H1 (cell line): ENCODE measurements around the gene ZNF385C. TPM values are rescaled to one million over a fixed set of nuclear protein-coding genes. Genes with fewer than 3 reads are reported as not detected.

Experiments used
- CTCF ChIA-PET: fragments of 300-600 bp; sonication (Branson Sonifier 250); formaldehyde crosslinking; loops from one replicate; lab custom pipeline; 2021; ENCODE audit not compliant: partially characterized antibody; lab: Charles Lee
- POLR2A ChIA-PET: fragments of 300-600 bp; sonication (Branson Sonifier 250); formaldehyde crosslinking; loops from one replicate; lab custom pipeline; 2021; ENCODE audit warnings: inconsistent platforms; ENCODE audit not compliant: partially characterized antibody; lab: Charles Lee
- DNase-seq, 2 experiments: peaks; one replicate each; pipeline versions ENCODE4 v3.0.0 to v3.0.0-alpha.2; 2010 to 2022; ENCODE audit warnings: low spot score in 2 of 2, low read depth in 1 of 2, mixed read lengths in 1 of 2
- FAIRE-seq: peaks from 2 replicates; lab custom pipeline; 2011; peaks lifted over from hg19 to GRCh38; lab: Jason Lieb, UNC
- H2AFZ ChIP-seq: 2 replicates; pipeline ENCODE4 v1.8.1; 2012; ENCODE audit warnings: low read length, inconsistent platforms
- H2AK5ac ChIP-seq: 2 replicates; pipeline ENCODE4 v1.6.1; 2013; ENCODE audit warnings: low read depth, low read length
- H2BK120ac ChIP-seq: replicated peaks from 2 replicates; pipeline ENCODE3; 2013; ENCODE audit warnings: low read depth, low read length, inconsistent platforms
- H2BK12ac ChIP-seq: 2 replicates; pipeline ENCODE4 v1.6.1; 2013; ENCODE audit warnings: low read depth, low read length
- H2BK15ac ChIP-seq: 2 replicates; pipeline ENCODE4 v1.6.1; 2013; ENCODE audit warnings: low read length
- H2BK20ac ChIP-seq: 2 replicates; pipeline ENCODE4 v1.6.1; 2013; ENCODE audit warnings: low read length
- H2BK5ac ChIP-seq: 2 replicates; pipeline ENCODE4 v1.6.1; 2013; ENCODE audit warnings: low read depth, low read length
- H3K14ac ChIP-seq: 2 replicates; pipeline ENCODE4 v1.6.1; 2013; ENCODE audit warnings: inconsistent platforms; ENCODE audit not compliant: insufficient read length
- H3K18ac ChIP-seq: 2 replicates; pipeline ENCODE4 v1.6.1; 2013; ENCODE audit warnings: low read length; ENCODE audit errors: extremely low read depth
- H3K23ac ChIP-seq: 2 replicates; pipeline ENCODE4 v1.6.1; 2013; ENCODE audit warnings: inconsistent platforms; ENCODE audit not compliant: insufficient read length
- H3K23me2 ChIP-seq: 2 replicates; pipeline ENCODE4 v1.6.1; 2013; ENCODE audit warnings: low read depth, low read length
- H3K27ac ChIP-seq: 2 replicates; pipeline ENCODE4 v1.6.1; 2011; ENCODE audit warnings: low read depth, low read length, inconsistent platforms
- H3K27me3 ChIP-seq, 4 experiments: replicated peaks in 1 of 4; 1 replicate in 1 of 4; 2 replicates in 3 of 4; pipeline versions ENCODE4 v1.6.1 to v1.8.1; 2011 to 2013; ENCODE audit warnings: low read length in 3 of 4, mild to moderate bottlenecking in 3 of 4, inconsistent platforms in 2 of 4, mixed read lengths in 2 of 4, moderate library complexity in 1 of 4; ENCODE audit not compliant: control insufficient read depth in 3 of 4, insufficient read depth in 3 of 4; ENCODE audit errors: extremely low read depth in 1 of 4
- H3K36me3 ChIP-seq, 4 experiments: 2 replicates each; pipeline versions ENCODE4 v1.6.1 to v1.8.1; 2011 to 2013; ENCODE audit warnings: mild to moderate bottlenecking in 4 of 4, low read length in 3 of 4, moderate library complexity in 2 of 4, control low read depth in 1 of 4, inconsistent platforms in 1 of 4; ENCODE audit not compliant: insufficient read depth in 4 of 4, control insufficient read depth in 2 of 4
- H3K4ac ChIP-seq: replicated peaks from 2 replicates; pipeline ENCODE3; 2013; ENCODE audit warnings: low read length, low read depth, mixed read lengths, inconsistent platforms; ENCODE audit not compliant: insufficient read length
- H3K4me1 ChIP-seq, 4 experiments: replicated peaks in 1 of 4; 1 replicate in 1 of 4; 2 replicates in 3 of 4; pipeline versions ENCODE4 v1.6.1 to v1.8.1; 2011 to 2013; ENCODE audit warnings: low read length in 3 of 4, inconsistent platforms in 2 of 4, mixed read lengths in 1 of 4; ENCODE audit not compliant: insufficient read depth in 4 of 4, control insufficient read depth in 3 of 4
- H3K4me2 ChIP-seq, 2 experiments: 2 replicates each; pipeline versions ENCODE4 v1.6.1 to v1.8.1; 2011 to 2013; ENCODE audit warnings: low read depth in 2 of 2, low read length in 2 of 2, control low read depth in 1 of 2, inconsistent platforms in 1 of 2, mild to moderate bottlenecking in 1 of 2; ENCODE audit not compliant: insufficient read depth in 1 of 2
- H3K4me3 ChIP-seq, 4 experiments: fragments of 200-600, 300-600 bp in 1 of 4; sonication (generic), shearing (Covaris generic), sonication (Bioruptor Twin) in 1 of 4; 2 replicates each; pipeline versions ENCODE4 v1.5.1 to v1.8.1; 2011 to 2016; ENCODE audit warnings: low read length in 4 of 4, low read depth in 3 of 4, control low read depth in 2 of 4, inconsistent platforms in 2 of 4, mild to moderate bottlenecking in 2 of 4, mixed read lengths in 1 of 4, moderate library complexity in 1 of 4; ENCODE audit not compliant: insufficient read depth in 2 of 4; ENCODE audit errors: extremely low read depth in 1 of 4
- H3K56ac ChIP-seq: replicated peaks from 2 replicates; pipeline ENCODE3; 2013; ENCODE audit warnings: low read depth, mild to moderate bottlenecking, mixed read lengths, low read length, inconsistent platforms; ENCODE audit not compliant: insufficient read length
- H3K79me1 ChIP-seq: 2 replicates; pipeline ENCODE4 v1.6.1; 2013; ENCODE audit warnings: low read depth, low read length, control low read depth
- H3K79me2 ChIP-seq, 2 experiments: 2 replicates each; pipeline versions ENCODE4 v1.6.1 to v1.8.1; 2012 to 2013; ENCODE audit warnings: low read length in 2 of 2, mild to moderate bottlenecking in 2 of 2, inconsistent platforms in 1 of 2; ENCODE audit not compliant: insufficient read depth in 2 of 2, control insufficient read depth in 1 of 2
- H3K9ac ChIP-seq, 4 experiments: replicated peaks in 1 of 4; 1 replicate in 1 of 4; 2 replicates in 3 of 4; pipeline versions ENCODE4 v1.6.1 to v1.8.1; 2011 to 2013; ENCODE audit warnings: low read depth in 3 of 4, low read length in 3 of 4, control low read depth in 2 of 4, mild to moderate bottlenecking in 2 of 4, moderate library complexity in 2 of 4, inconsistent platforms in 1 of 4; ENCODE audit errors: extremely low read depth in 1 of 4
- H3K9me3 ChIP-seq, 2 experiments: 2 replicates each; pipeline versions ENCODE4 v1.6.1 to v1.8.1; 2012 to 2013; ENCODE audit warnings: mild to moderate bottlenecking in 2 of 2, moderate library complexity in 2 of 2, control low read depth in 1 of 2, inconsistent platforms in 1 of 2, low read depth in 1 of 2, low read length in 1 of 2, mixed read lengths in 1 of 2; ENCODE audit not compliant: insufficient read depth in 2 of 2
- H4K20me1 ChIP-seq, 2 experiments: replicated peaks in 1 of 2; 2 replicates each; pipeline versions ENCODE3 to v1.8.1; 2011 to 2013; ENCODE audit warnings: inconsistent platforms in 2 of 2, low read length in 2 of 2, mild to moderate bottlenecking in 1 of 2; ENCODE audit not compliant: insufficient read depth in 2 of 2, control insufficient read depth in 1 of 2
- H4K5ac ChIP-seq: 2 replicates; pipeline ENCODE4 v1.6.1; 2013; ENCODE audit warnings: low read length, low read depth, mixed read lengths, inconsistent platforms; ENCODE audit not compliant: insufficient read length
- H4K8ac ChIP-seq: 2 replicates; pipeline ENCODE4 v1.8.0; 2013; ENCODE audit warnings: mild to moderate bottlenecking, moderate library complexity, low read length, inconsistent platforms; ENCODE audit not compliant: insufficient read depth; ENCODE audit errors: extremely low read depth
- H4K91ac ChIP-seq: replicated peaks from 2 replicates; pipeline ENCODE3; 2013; ENCODE audit warnings: low read length, mixed read lengths, inconsistent platforms; ENCODE audit not compliant: insufficient read length
- CREB1 ChIP-seq: IDR thresholded peaks from 2 replicates; pipeline ENCODE4 v1.6.1; 2012; ENCODE audit warnings: inconsistent platforms
- CTBP2 ChIP-seq: IDR thresholded peaks from 2 replicates; pipeline ENCODE4 v1.7.0; 2011; ENCODE audit warnings: borderline replicate concordance, mild to moderate bottlenecking, moderate library complexity, mixed read lengths, low read length; ENCODE audit not compliant: insufficient read depth, insufficient read length
- FOSL1 ChIP-seq: IDR thresholded peaks from 2 replicates; pipeline ENCODE4 v1.6.1; 2011; ENCODE audit warnings: mild to moderate bottlenecking, low read depth, low read length, moderate library complexity; ENCODE audit not compliant: insufficient read depth
- HDAC2 ChIP-seq, 2 experiments: fragments of 300-600 bp in 1 of 2; sonication (generic) in 1 of 2; IDR thresholded peaks; 2 replicates each; pipeline ENCODE4 v1.6.1; 2011 to 2012; ENCODE audit warnings: low read depth in 2 of 2, low read length in 2 of 2, mild to moderate bottlenecking in 2 of 2, moderate library complexity in 2 of 2, borderline replicate concordance in 1 of 2, inconsistent platforms in 1 of 2
- JUND ChIP-seq: IDR thresholded peaks from 2 replicates; pipeline ENCODE4 v1.6.1; 2011; ENCODE audit warnings: mild to moderate bottlenecking, improper control_type of control experiment, low read length
- RAD21 ChIP-seq, 2 experiments: IDR thresholded peaks in 1 of 2; conservative IDR thresholded peaks in 1 of 2; 2 replicates each; pipeline ENCODE4 v1.6.1; 2011; ENCODE audit warnings: low read depth in 2 of 2, low read length in 2 of 2, improper control_type of control experiment in 1 of 2, inconsistent platforms in 1 of 2, mild to moderate bottlenecking in 1 of 2, moderate library complexity in 1 of 2
- RXRA ChIP-seq: IDR thresholded peaks from 2 replicates; pipeline ENCODE4 v1.6.1; 2011; ENCODE audit warnings: low read depth, mild to moderate bottlenecking, low read length, moderate library complexity; ENCODE audit not compliant: insufficient read depth
- SIRT6 ChIP-seq: IDR thresholded peaks from one replicate; pipeline ENCODE4 v1.7.1; 2012; ENCODE audit warnings: low read length, inconsistent platforms
- TBP ChIP-seq: IDR thresholded peaks from 2 replicates; pipeline ENCODE4 v1.6.1; 2011; ENCODE audit warnings: low read depth, low read length, improper control_type of control experiment
- WGBS, 2 experiments: shearing (Covaris generic) in 1 of 2; methylation state at CpG; one replicate each; pipeline versions ENCODE4 v1.1.6 to v1.1.7; 2013 to 2015; ENCODE audit warnings: low lambda C conversion rate in 2 of 2, mixed read lengths in 2 of 2, inconsistent platforms in 1 of 2, low coverage in 1 of 2, missing lambda C conversion rate in 1 of 2; ENCODE audit not compliant: insufficient replicate concordance in 2 of 2, insufficient coverage in 1 of 2, insufficient read length in 1 of 2; ENCODE audit errors: extremely low coverage in 1 of 2, missing lambda C conversion rate in 1 of 2; 5-methylcytosine and 5-hydroxymethylcytosine counted together
- polyA plus RNA-seq, 7 experiments: library from polyadenylated mRNA; depleted of rRNA in 3 of 7; stranded (reverse) in 5 of 7; unstranded in 2 of 7; fragments of >200 nt in 5 of 7; fragments of 200-250 nt in 2 of 7; gene quantifications; 1 replicate in 5 of 7; 2 replicates in 1 of 7; 4 replicates in 1 of 7; pipeline versions ENCODE4 v1.2.1 to v1.2.3, GENCODE V29; 2011 to 2013; ENCODE audit warnings: missing spikeins in 2 of 7, mixed read lengths in 2 of 7
- total RNA-seq: library from RNA; stranded (reverse); fragmentation: NEBNext Ultra II Directional; extraction: Animal tissue kit (Norgen Biotek cat#: 25700); gene quantifications from 2 replicates; pipeline ENCODE4 v1.2.1, GENCODE V29; 2021
- TF ChIP-seq, protein P1 (sequence below): IDR thresholded peaks from 2 replicates; pipeline ENCODE4 v1.6.1; 2012; ENCODE audit warnings: inconsistent platforms

Gene ZNF385C
- total and polyA plus RNA-seq, 2 of the 8 experiments (the other 6 are each of a cell fraction or from before 2014, with no cell fraction given), result 3.9 to 6.1 TPM

DNA sequence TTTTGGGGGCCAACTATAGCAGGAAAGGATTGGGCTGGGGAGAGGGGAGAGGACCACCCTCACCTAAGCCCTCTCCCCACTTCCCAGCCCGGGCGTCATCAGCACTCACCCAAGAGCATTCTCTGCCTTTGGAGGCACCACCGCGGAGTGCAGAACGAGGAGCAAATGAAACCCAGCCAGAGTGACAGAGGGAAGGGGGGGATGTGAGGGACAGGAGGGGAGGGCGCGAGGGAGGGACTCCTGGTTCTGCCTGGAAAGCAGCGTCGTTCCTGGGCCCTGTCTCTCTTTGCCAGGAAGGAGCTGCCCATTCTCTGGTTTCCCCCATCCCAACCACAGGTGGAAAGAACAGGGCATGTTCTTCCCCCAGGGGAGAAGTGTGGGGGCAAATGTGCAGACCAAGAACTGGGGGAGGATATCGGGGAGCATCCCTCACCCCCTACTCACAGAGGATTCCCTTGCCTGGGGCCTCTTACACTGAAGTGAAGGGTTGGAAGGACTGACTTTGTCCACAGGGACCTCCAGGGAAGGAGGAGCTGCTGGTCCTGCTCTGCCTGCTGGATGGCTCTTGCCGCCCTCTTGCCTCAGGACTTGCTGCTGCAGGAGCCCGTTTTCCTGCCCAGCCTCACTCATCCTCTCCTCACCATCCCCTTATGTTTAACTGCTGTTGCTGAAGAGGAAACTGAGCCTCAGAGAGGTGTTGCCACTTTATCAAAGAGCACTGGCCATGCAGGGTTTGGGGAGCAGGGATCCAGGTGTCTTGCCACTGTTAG is 44.4 kb downstream of the ZNF385C start:
- Histone ChIP-seq H3K4ac (peak overlapping the region; percentile 2), H4K5ac (no peak overlapping the region), H3K4me3 (no peak overlapping the region), H3K9me3 (no peaks in the 10 kb centered on the region), H3K27me3 (peaks cover 0 to 4% (median 1%) of the 10 kb centered on the region in 4 experiments; a peak in 3 of 7 replicates), H3K23me2 (peaks cover 8% of the 10 kb centered on the region; the same call in 1 of the 2 replicates), H2AFZ (no peak overlapping the region), H3K9ac (no peak overlapping the region), H2BK20ac (no peak overlapping the region), H3K23ac (no peak overlapping the region), H3K4me2 (peak overlapping the region in 1 of 2 experiments; percentile 16; a peak in 1 of 4 replicates), H2BK120ac (no peak overlapping the region), H3K36me3 (no peaks in the 10 kb centered on the region), H4K91ac (no peak overlapping the region), H4K20me1 (no peaks in the 10 kb centered on the region), H4K8ac (no peak overlapping the region), H2BK15ac (peak overlapping the region; percentile 67; the same call in 1 of the 2 replicates), H3K79me1 (no peaks in the 10 kb centered on the region), H3K27ac (no peak overlapping the region), H2BK5ac (peak overlapping the region; percentile 27; the same call in 1 of the 2 replicates), H3K4me1 (peaks cover 0 to 28% (median 14%) of the 10 kb centered on the region in 4 experiments; a peak in 6 of 7 replicates), H3K18ac (no peak overlapping the region; the same call in 1 of the 2 replicates), H3K56ac (no peak overlapping the region), H2AK5ac (no peak overlapping the region), H2BK12ac (peak overlapping the region; percentile 35; the same call in 1 of the 2 replicates), H3K14ac (no peak overlapping the region), H3K79me2 (no peaks in the 10 kb centered on the region)
- ChIA-PET POLR2A (interaction anchor here (0.9 to 1.9 kb wide), 5 partner anchors 13 to 48 kb away, joined by 3 to 4 read pairs (median 4); no protein-coding TSS in a partner anchor), CTCF (interaction anchor here (0.8 to 17.0 kb wide), 14 partner anchors 8 to 60 kb away, joined by 3 to 381 read pairs (median 6); partner anchors contain the start of genes DHX58, HSPB9, KAT2A and NKIRAS2)
- no peak for FAIRE-seq
- WGBS, 2 experiments, result 54% methylated on average over 7 of the region's 12 CpGs; no CpG with 5 or more reads in 1 of the 2 experiments
- no peak for DNase-seq
- TF ChIP-seq, protein P1, sequence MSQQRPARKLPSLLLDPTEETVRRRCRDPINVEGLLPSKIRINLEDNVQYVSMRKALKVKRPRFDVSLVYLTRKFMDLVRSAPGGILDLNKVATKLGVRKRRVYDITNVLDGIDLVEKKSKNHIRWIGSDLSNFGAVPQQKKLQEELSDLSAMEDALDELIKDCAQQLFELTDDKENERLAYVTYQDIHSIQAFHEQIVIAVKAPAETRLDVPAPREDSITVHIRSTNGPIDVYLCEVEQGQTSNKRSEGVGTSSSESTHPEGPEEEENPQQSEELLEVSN, result no peak
- TF ChIP-seq HDAC2 (IDR thresholded peaks at IDR 0.05; ENCODE audit: borderline replicate concordance in 1 of 2, low read depth in 2 of 2, low read length in 2 of 2) (no peak), TBP (no peak), SIRT6 (no peak), RXRA (no peak), CREB1 (no peak), CTBP2 (no peak), JUND (no peak), RAD21 (IDR thresholded peaks at IDR 0.05 in 1 of 2, conservative IDR thresholded peaks at IDR 0.05 in 1 of 2; ENCODE audit: low read depth in 2 of 2, low read length in 2 of 2) (no peak), FOSL1 (no peak)
